Measurements from ENCODE around the gene NBEA.
"Not testable (repeated sequence)": the region's sequence is repeated elsewhere in the genome, so short reads cannot be mapped to it uniquely, and the experiment has no call there.

The NBEA gene

DNA sequence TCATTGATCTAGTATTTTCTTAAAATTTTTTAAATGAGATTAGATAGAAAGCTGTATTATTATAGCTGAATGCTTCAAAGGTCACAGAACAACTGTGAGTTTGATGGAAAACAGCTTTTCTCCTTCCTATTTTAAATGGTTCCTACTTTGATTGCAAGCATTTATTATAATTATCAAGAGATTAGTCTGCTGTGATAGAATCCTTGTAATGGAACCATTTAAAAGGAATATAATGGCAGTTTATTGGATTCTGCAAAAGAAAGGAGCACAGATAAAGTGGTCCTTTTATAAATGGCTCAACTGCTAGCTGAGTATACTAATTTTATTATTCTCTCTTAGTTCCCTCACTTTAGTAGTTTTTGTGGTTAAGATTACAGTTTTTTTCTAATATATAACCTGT, 447.5 kb downstream of the NBEA start:
- DNase-seq (ENCODE audit: low spot score) = no peak

DNA sequence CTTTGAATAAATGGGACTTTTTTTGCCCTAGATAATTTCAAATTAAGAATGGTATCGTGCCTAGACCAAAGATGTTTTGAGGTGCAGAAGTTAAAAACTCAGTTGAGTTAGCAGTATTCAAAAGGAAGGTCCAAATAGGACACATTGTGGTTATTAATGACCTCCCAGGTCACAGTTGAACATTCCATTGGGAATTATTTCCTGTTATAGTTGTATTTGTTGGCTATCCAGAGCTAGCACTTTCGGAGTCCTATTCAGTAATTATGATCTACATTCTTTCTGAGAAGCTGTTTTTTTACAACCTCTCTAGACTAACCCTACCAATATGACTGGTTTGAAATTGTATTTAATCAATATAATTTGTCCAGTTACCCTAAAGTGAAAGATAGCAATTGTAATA, 450.7 kb downstream of the NBEA start:
- DNase-seq (ENCODE audit: low spot score) = no peak

DNA sequence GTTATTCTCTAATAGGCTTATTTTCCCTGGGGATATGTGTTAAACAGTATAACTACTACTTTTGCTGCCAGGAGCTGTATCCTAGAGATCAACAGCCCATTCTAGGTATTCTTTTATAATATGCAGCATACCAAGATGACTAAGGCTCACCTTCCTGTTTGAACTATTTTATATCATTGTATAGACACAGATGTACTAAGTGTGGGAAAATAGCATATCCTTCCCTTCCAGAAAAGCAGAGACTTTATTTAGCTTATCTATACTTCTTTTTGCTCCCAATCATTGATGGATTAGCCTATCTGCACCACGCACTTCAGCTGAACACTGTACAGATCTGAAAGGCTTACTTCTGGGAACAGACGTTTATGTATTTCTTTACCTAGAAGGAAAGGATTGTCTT, 451.8 kb downstream of the NBEA start:
- DNase-seq (ENCODE audit: low spot score) = no peak

DNA sequence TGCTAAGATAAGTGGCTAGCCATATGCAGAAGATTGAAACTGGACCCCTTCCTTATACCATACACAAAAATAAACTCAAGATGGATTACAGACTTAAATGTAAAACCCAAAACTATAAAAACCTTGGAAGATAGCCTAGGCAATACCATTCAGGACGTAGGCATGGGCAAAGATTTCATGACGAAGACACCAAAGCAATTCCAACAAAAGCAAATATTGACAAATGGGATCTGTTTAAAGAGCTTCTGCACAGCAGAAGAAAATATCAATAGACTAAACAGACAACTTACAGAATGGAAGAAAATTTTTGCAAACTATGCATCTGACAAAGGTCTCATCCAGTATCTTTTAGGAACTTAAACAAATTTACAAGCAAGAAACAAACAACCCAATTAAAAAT, 466.2 kb downstream of the NBEA start:
- DNase-seq (ENCODE audit: low spot score) = not testable (repeated sequence)

DNA sequence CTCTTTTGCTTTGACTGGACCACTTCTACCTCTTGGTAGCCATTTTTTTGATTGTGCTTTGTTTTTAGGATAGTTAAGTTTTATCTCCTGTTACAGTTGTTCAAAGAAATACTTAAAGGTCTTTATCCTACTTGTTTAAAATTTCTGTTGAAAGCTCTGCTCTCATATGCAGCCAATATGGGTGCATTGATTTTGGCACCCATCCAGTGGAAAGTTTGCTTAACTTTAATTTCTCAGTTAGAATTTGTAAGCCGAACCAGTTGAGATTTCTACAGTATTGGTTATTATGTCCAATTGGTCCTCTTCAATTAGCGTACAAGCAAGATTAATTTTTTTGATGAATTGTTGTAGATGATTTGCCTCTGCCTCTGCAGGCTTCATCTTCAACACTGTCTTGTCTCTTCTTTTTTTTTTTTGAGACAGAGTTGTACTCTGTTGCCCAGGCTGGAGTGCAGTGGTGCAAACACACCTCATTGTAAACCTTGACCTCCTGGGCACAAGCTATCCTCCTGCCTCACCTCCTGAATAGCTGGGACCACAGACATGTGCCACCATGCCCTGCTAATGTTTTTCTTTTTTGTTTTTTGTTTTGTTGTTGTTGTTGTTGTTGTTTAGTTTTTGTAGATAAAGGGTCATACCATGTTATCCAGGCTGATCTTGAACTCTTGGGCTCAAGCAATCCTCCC, 469.1 kb downstream of the NBEA start:
- no peak for DNase-seq (ENCODE audit: low spot score)

DNA sequence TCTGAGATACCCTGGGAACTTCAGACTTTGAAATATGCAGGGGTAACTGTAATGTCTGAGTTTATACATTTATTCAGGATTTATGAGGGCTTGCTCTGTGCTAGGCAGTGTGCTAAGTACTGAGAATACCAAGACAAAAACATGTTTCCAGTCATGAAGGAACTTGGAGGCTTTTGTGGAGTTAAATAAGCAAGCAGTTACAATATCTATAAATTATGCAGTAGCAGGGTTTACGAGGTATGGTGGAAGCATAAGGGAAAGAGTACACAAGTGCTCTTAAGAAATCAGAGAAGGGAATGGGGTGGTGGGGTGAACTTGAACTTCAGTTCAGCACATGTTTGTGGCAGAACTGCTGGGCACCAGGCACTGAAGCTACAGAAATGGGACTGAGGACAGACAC, 506.4 kb downstream of the NBEA start:
- no peak for DNase-seq (ENCODE audit: low spot score)

DNA sequence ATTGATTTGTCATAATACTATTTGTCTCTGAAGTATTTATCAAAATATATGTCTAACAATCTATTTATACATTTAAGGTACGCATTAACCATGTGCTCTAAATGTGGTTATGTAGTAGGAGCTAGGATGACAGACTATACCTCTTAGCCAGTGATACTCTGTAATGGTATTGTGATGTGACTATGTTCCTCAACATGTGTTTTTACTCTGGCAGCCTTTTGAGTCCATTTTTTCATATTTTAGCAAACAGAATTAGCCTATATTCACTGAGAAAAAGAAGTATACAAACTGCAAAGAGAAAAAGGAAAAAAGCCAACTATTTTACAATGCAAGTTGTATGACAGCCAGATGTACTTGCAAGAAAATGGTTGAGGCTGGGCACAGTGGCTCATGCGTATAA, 507.8 kb downstream of the NBEA start:
- no peak for DNase-seq (ENCODE audit: low spot score)

DNA sequence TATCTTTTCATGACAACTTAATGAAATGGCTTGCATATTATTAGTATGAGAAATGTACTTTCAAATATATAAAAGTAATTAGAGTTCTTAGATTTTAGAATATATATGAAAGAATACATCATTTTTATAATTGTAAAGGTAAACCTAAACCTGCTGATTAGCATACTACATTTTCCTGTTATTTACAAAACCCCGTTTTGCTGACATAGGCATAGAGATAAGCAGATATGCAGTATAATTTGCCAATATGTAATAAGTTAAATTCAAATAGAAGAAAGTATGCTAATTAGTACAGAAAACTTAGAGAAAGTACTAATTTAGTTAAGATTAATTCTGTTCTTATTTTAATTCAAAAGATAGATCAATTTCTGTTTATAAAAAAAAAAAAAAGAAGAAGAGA, 513.0 kb downstream of the NBEA start:
- DNase-seq (ENCODE audit: low spot score) = no peak

DNA sequence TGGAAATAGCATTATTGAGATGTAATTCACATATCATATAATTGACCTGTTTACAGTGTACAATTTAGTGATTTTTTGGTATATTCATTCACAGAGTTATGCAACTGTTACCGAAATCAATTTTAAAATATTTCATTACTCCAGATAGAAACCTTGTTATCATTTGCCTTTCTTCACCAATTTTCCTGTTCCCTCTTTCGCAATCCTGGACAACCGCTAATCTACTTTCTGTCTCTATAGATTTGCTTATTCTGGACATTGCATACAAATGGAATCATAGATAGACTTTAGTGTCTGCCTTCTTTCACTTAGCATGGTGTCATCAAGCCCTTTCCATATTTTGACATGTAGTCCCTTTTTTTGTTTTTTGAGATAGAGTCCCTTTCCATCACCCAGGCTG, 515.2 kb downstream of the NBEA start:
- DNase-seq (ENCODE audit: low spot score) = no peak

DNA sequence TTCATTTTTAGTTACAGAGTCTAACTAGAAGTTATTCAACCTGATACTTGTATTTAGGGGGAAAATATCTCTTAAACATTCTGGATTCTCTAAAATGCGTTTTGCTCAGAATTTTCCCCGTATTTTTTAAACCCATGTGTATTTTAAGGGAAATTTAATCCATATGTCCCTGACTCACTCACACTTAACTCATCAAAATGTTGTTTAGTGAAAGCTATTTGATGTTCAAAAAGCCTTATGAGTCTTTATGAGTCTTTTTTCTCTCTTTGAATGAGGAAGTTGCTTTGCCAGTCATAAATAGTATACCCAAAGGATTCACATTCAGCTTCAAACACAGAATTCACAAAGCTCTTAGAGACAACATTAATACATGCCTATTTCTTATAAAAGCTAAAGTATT, 518.0 kb downstream of the NBEA start:
- DNase-seq (ENCODE audit: low spot score) = no peak

DNA sequence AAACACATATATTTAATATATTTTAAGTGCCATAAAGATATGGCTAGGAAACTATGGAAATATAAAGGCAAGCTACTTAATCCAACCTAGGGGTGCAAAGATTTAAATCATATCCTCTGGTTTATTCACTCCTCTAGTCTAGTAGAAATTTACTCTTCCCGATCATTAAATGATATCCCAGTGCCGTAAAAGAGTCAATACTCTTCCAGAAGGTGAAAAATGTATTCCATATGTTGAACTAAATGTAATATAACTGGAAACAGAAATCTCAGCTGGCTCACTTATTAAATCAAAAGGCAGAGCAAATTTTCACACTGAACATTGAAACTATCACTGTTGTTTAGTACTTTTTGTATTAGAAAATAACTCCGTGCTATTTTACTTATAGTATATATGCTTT, 523.3 kb downstream of the NBEA start:
- no peak for DNase-seq (ENCODE audit: low spot score)

DNA sequence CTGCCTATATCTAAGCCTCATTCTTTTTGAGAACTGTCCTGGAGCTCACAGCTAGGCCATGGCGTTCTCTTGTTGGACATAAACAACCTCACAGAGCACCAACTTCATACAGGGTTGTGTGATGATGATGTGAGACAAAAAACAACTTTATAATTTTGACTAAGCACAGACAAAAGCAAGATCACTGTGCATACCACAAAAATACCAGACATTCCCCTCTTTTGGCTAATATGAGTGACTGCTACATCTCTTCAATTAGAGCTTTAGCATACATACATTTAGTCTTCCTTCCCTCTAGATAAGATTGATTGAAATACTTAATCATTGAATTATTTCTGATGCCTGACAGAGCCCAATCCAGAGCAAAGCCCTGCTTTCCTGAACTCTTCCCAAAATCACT, 526.1 kb downstream of the NBEA start:
- no peak for DNase-seq (ENCODE audit: low spot score)

DNA sequence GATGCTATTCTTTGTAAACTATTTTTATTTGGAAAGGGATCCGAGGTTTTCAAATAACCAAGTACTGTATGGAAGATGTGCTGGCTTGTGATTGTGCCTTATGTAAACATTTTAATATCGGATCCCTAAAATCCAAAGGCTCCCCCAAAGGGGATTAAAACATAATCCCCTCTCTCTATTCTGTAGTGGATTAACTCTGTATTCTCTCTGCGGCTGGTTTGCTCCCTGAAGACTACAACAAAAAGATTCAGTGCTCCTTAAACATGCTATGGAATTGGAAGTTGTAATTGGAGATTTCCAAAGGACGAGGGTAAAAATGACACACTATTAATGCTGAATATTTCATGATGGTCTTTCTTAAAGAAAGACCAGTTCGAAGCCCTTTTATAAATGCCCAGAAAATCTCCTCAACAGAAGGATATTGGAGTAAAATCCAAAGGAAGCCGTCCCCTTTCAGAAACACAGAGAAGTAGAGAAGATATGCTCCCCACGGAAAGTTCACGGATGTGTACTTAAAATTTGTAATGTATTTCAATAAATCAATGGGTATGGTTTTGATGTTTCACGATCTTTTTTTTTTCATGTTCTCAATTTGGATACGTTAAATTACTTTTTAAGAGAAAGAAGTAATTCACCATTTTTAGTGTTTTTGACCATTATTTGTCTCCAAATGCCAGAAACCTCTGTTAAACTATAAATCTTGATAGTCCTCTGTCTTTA, 527.9 kb downstream of the NBEA start:
- DNase-seq (ENCODE audit: low spot score) = no peak

DNA sequence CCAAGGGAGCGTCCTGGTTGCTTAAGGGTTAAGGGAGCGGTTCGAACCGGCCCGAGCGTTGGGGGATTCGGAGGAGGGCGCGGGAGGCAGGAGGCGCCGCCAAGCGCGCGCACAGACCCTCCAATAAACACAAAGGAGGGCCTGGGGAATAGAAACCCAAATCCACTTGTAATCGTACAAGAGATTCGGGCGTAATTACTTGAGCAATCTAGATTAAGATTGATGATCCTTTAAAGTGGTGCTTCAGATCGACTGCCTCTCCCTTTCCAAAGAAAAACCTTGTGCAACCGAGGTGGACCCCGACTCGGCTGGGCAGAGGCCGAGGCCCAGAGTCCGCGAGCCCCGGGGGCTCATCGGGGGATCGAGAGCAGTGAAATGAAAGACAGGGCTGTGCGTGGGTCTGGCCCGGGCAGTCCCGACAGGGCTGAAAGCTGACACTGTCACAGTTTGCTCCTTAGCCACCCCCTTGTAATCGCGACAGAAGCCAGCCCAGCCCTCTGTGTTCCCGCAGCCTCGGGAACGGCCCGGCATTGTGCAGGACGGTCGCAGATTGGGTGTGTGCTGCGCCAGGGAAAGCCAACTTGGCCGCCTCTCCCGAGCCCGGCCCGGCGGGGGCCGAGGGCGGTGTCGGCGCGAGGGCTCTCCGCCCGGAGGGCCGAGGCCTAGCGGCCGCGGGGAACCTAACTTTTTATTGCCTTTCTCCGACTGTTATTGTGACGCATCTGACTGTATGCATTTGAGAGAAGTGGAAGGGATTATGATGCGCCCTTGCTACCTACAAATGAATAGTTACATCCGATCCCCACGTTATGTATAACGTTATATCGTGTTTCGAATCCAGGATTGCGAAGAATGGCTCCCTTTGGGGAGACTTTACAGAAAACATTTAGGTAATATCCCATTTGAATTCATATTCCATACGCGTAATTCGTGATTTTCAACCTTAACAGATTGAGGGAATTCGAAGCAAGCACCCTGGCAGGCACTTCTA, 528.9 kb downstream of the NBEA start:
- peak; percentile 11 for DNase-seq (ENCODE audit: low spot score)

DNA sequence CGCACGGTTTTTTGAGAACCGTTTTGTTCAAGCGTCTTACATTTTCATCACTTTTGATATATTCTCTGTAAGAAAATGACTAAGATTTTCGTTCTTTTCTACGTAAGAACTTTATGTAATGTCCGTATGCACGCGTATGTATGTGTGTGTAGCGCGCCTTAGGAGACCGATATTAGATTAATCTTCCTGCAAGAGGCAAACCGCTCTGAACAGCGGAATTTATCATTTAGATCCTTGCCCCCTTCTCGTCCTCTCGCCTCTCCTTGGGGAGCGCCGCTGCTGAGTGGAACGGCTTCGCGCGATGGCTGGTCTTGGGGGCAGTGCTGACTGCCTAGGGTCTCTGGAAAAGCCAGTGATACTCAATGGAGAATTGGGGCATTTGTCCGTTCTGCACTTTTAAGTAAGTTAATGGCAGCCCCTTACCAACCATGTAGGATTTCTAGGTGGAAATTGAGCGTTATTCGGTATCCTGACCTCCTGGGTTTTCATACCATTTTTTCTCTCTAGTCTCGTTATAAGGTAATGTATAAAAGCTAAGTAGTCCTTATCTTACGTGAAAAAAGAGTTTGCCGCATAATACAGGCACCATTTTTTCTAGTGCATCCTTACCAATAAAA, 529.7 kb downstream of the NBEA start:
- DNase-seq (ENCODE audit: low spot score) = no peak

DNA sequence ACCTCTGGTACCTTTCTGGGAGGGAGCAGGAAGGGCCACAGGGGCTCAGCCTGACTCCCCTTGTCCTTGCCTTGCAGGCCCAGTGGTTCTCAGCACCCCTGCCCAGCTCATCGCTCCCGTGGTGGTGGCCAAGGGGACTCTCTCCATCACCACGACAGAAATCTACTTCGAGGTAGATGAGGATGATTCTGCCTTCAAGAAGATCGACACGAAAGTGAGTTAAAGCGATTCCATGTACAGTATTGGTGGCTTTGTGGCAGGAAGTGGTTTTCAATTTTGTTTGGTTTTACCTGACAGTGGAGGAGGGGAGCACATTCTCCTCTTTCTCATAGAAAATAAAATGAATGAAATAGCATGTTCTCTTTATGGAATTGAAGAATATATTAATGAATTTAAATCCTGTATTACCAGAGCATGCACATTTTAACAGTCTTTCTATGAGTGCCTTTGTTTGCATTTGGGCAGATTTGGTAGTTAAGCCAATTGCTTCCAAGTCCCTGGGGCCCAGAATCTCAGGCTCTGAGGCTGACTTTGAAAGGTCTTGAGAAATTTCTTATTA, 530.3 kb downstream of the NBEA start:
- DNase-seq (ENCODE audit: low spot score) = no peak

DNA sequence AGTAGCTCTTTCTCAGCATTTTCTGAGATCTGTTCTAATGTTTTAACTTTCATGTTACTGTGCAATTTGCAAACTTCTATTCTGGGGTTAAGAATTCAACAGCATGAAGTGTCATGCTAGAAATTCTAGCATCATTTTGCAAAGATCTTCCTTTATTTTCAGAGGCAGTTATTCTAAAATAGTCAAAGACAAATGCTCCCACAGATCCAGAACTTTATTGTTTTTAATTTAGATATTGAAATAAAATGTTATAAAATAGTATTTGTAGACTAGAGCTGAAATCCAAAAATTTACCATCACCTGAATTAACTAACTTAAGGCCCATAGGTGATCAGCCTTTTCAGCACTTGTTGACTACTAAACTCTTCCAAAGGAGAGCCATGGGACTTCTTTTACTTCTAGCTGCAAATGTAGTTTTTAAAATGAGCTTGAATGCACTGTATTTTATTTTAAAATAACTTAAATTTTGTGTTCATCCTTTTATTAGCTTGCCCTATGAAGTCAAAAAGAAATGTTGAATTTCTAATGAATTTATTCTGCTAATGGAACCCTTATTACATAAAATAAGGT, 531.2 kb downstream of the NBEA start:
- DNase-seq (ENCODE audit: low spot score) = no peak

DNA sequence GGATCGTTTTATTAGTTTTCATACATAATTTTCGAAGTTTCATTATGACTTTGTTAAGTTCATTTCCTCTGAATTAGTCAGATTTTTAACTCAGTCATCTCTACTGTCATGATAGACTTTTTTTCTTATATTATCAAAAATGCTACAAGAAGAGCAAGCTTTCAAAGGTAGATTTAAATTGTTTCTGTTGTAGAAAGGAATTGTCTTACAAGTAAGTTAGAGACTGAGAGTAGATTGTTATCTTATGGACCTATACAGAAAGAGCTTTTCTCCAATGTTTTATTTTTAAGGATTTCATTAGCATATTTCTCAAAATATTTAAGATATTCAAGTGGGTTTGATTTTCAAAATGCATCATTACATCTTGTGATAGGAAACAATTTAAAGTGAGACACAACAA, 531.7 kb downstream of the NBEA start:
- no peak for DNase-seq (ENCODE audit: low spot score)

DNA sequence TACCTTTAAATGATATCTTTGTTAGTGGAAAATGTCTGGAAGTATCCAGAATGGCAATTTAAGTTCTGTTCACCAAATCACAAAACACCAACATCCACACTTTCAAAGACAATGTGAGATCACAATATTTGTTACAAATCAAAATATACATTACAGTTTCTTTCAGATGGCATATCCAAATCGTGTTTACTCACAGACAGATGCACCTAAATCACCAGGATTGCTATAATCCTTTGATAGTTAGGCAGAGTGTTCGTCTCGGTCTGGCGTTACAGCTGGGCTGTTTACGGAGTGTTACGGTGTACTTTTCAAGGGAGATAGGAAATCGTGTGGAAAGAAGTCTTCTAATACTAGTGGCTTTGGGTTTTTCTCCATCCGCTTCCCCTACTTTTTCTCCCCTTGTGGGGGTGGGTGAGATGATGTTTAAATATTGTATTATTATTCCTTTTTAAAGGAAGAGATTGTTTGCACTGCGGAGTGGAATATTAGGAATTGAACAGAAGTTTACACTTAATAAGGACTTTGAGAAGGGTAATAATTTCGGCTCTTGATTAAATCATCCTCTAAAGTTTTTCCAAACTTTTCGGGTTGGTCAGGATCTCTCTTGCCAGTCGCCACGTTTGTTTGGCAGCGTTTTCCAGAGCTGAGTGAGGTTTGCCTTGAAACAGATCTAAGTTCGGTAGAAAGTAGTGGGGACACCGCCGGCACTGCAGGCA, 532.6 kb downstream of the NBEA start:
- no peak for DNase-seq (ENCODE audit: low spot score)

DNA sequence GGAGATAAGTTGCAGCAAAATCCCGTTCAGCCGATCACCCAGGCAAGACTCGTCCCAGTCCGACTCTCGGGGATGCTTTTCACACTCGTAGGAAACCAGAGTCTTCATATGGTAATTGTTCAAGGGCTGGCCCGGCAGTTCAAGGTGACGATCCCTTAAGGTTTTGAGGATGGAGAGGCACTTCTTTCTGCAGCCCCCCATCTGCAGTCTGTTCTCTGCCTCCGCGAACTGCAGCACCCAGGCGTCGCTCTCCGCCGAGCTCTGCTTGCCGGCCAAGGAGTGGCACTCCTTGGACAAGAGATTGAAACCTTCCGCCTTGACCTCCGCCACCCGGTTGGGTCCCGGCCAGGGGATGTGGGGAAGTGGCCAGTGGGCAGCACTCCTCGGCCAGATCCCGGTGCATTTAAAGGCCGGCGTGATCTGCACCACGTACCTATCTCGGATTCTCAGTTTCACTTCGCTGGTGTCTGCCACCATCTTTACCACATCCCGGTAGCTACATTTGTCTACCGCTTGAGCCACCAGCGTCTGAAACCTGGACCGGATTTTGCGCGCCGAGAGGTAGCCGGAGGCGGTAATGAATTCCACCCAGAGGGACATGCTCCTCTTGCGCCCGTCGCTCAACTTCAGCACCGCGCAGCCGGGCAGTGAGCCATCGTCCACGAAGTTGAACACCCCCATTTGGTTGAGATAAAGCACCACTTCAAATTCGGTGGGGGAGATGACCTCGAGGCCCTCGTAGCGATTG, 533.3 kb downstream of the NBEA start:
- DNase-seq (ENCODE audit: low spot score) = no peak
